Esophagus muscularis mucosa (tissue), 4 donors: ENCODE data around the gene IFNLR1. TPM values are rescaled to one million over a fixed set of nuclear protein-coding genes. Genes with fewer than 3 reads are reported as not detected.

Experiments used
- DNase-seq: peaks from one replicate; pipeline ENCODE4 v3.0.0-alpha.2; 2017; ENCODE audit errors: extremely low spot score
- H3K27ac ChIP-seq, 4 donors: fragments of 200-600 bp; sonication (generic); replicated peaks in 1 of 4; 1 replicate in 3 of 4; 2 replicates in 1 of 4; pipeline ENCODE4 v1.5.1; 2016 to 2019; ENCODE audit warnings: mild to moderate bottlenecking in 1 of 4
- H3K27me3 ChIP-seq, 4 donors: fragments of 200-600 bp; sonication (generic); one replicate each; pipeline versions ENCODE4 v1.5.1 to v1.6.0; 2016 to 2019
- H3K36me3 ChIP-seq, 4 donors: fragments of 200-600 bp; sonication (generic); one replicate each; pipeline ENCODE4 v1.5.1; 2016 to 2019
- H3K4me1 ChIP-seq, 4 donors: fragments of 200-600 bp; sonication (generic); one replicate each; pipeline ENCODE4 v1.5.1; 2016 to 2019
- H3K4me3 ChIP-seq, 4 donors: fragments of 200-600 bp; sonication (generic); 1 replicate in 2 of 4; 2 replicates in 2 of 4; pipeline ENCODE4 v1.5.1; 2016 to 2019; ENCODE audit warnings: mild to moderate bottlenecking in 4 of 4, moderate library complexity in 1 of 4
- H3K9me3 ChIP-seq, 4 donors: fragments of 200-600 bp; sonication (generic); 1 replicate in 3 of 4; 2 replicates in 1 of 4; pipeline ENCODE4 v1.5.1; 2016 to 2019
- EP300 ChIP-seq: sonication (generic); formaldehyde crosslinking; IDR thresholded peaks from one replicate; pipeline ENCODE4 v1.6.1; 2017; ENCODE audit warnings: antibody characterized with exemption
- POLR2A ChIP-seq: fragments of 450-650 bp; IDR thresholded peaks from one replicate; pipeline ENCODE4 v1.6.1; 2017; ENCODE audit warnings: antibody characterized with exemption, moderate library complexity, mild to moderate bottlenecking, low read depth
- POLR2AphosphoS5 ChIP-seq, 2 donors: sonication (generic); formaldehyde crosslinking; IDR thresholded peaks; one replicate each; pipeline ENCODE4 v1.6.1; 2017; ENCODE audit warnings: antibody characterized with exemption in 2 of 2
- WGBS: methylation state at CpG from one replicate; pipeline ENCODE4 v1.1.5; 2018; 5-methylcytosine and 5-hydroxymethylcytosine counted together
- intact Hi-C: fragments of 100-400 bp; cut with DNase I; formaldehyde crosslinking; loops from one replicate; pipeline ENCODE4 v1.15.1; 2023
- total RNA-seq, 4 donors: library from RNA; depleted of rRNA; stranded (reverse); fragments of >200 nt; gene quantifications; one replicate each; pipeline versions ENCODE4 v1.1.0 to v1.2.1, GENCODE V29; 2016
- TF ChIP-seq, protein P1 (sequence below), 3 experiments: fragments of 200-600 bp in 2 of 3; fragments of 450-650 bp in 1 of 3; sonication (generic) in 2 of 3; IDR thresholded peaks; one replicate each; pipeline ENCODE4 v1.5.1; 2017 to 2019; ENCODE audit warnings: antibody characterized with exemption in 3 of 3, mild to moderate bottlenecking in 2 of 3, moderate library complexity in 1 of 3

Gene IFNLR1
- total RNA-seq, 4 donors from 2014 or later = 0.50 to 2.0 (median 1.2) TPM

DNA sequence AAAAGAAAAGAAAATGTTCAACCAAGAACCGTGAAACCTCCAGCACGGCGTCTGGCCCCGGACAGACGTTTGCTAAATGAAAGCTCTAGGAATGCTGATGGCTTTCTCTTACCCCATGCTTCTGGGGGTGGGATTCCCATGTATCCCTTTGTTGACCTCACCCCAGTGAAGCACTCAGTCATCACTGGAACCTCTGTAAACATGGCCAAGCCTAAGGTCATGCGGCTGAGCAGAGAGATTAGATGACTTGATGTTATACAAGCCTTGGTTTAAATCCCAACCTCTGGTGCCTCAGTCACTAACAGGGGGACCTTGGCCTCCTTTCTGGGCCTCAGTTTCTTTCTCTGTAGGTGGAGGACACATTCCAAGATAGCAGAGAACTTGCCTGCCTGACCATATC is 72.3 kb downstream of the IFNLR1 start:
- 92% methylated on average over 6 of the region's 6 CpGs for WGBS
- TF ChIP-seq POLR2AphosphoS5 (IDR thresholded peaks at IDR 0.05) (no peak), POLR2A (no peak), EP300 (no peak)
- TF ChIP-seq, protein P1, sequence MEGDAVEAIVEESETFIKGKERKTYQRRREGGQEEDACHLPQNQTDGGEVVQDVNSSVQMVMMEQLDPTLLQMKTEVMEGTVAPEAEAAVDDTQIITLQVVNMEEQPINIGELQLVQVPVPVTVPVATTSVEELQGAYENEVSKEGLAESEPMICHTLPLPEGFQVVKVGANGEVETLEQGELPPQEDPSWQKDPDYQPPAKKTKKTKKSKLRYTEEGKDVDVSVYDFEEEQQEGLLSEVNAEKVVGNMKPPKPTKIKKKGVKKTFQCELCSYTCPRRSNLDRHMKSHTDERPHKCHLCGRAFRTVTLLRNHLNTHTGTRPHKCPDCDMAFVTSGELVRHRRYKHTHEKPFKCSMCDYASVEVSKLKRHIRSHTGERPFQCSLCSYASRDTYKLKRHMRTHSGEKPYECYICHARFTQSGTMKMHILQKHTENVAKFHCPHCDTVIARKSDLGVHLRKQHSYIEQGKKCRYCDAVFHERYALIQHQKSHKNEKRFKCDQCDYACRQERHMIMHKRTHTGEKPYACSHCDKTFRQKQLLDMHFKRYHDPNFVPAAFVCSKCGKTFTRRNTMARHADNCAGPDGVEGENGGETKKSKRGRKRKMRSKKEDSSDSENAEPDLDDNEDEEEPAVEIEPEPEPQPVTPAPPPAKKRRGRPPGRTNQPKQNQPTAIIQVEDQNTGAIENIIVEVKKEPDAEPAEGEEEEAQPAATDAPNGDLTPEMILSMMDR (IDR thresholded peaks at IDR 0.05) = no peak
- Histone ChIP-seq H3K36me3 (no peaks in the 10 kb centered on the region), H3K27ac (no peak overlapping the region), H3K27me3 (no peaks in the 10 kb centered on the region), H3K9me3 (no peaks in the 10 kb centered on the region), H3K4me3 (no peak overlapping the region), H3K4me1 (peaks cover 4 to 35% (median 28%) of the 10 kb centered on the region in 4 donors)
- no peak for DNase-seq
- intact Hi-C loops = no loop called here

DNA sequence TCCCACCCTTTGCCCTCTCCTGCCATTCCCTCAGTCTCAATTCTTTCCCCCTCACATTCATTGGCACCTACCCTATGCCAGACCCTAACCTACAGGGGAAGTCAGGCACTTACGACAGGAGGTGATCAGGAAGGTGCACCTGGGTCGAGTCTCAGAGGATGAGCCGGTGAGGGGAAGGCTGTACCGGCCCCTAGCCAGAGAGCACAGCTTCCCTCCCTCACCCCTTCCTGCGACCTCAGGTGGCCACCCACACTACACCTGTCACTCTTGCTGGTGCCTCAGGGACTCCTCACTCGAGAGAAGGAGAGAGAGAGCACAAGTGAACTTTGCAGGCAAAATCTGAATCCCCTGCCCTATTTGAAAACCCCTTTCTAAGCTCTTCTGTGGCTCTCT is 73.5 kb downstream of the IFNLR1 start:
- no peaks in the 10 kb centered on the region for H3K9me3 ChIP-seq
- WGBS = 86% methylated on average over 6 of the region's 6 CpGs
- no peaks in the 10 kb centered on the region for H3K36me3 ChIP-seq
- no peak overlapping the region for H3K27ac ChIP-seq
- intact Hi-C loops = no loop called here
- TF ChIP-seq POLR2AphosphoS5 (IDR thresholded peaks at IDR 0.05) (no peak), EP300 (no peak), POLR2A (no peak)
- TF ChIP-seq, protein P1 (IDR thresholded peaks at IDR 0.05) = no peak
- peaks cover 15 to 35% (median 27%) of the 10 kb centered on the region in 4 donors for H3K4me1 ChIP-seq
- no peak for DNase-seq
- H3K4me3 ChIP-seq = no peak overlapping the region
- no peaks in the 10 kb centered on the region for H3K27me3 ChIP-seq

DNA sequence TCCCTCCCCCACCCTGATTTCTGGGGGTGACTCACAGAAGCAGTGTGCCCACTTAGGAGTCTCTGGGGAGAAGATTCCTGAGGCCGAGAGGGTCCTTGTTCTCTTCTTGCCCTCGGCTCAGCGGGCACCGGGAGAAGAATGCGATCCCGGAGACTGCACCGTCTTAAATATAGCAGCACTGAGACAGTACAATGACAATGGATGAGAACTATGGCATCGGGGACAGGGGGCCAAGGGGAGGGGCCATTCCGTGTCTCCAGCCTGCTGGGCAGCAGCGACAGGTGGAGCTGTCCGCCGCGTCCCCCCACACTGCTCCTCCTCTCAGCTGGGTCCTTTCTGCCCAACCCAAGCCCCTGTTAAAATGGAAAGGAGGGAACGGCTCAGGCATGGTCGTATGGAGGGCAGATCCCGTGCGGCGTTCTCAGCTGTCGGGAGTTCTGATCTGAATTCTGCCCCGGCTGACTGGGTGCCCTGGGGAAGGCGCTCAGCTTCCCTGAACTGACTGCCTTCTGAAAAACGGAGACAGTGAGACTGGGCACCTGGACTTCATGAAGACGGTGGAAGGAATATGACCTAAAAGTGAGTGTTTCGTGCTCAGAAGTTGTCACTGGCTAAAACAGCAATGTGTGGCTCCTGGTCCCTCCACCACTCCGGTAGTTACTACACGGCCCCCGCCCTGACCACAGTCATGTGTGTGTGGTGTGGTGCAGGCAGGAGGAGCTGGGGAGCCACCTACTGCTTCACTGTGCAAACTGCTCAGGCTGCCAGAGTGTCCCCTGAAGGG is 74.9 kb downstream of the IFNLR1 start, which contains the start of gene MYOM3:
Gene MYOM3 (minus strand): TSS at position 140 of the 784 bp plus-strand sequence. CDS start 3,499 bp downstream, outside the sequence.
- Histone ChIP-seq H3K9me3 (no peaks in the 10 kb centered on the region), H3K27ac (peak within 1 kb of the TSS; percentile 38 to 63 (median 55)), H3K4me1 (peaks cover 19 to 47% (median 34%) of the 10 kb centered on the region in 4 donors), H3K36me3 (peaks cover 0 to 11% (median 0%) of the 10 kb centered on the region in 4 donors), H3K27me3 (no peaks in the 10 kb centered on the region), H3K4me3 (peak within 1 kb of the TSS; percentile 34 to 50 (median 44))
- no peak for TF ChIP-seq POLR2A
- TF ChIP-seq, protein P1 (IDR thresholded peaks at IDR 0.05) = peak; percentile 67 to 86 (median 75)
- TF ChIP-seq EP300 = no peak
- peak in 1 of 2 donors; percentile 44 for TF ChIP-seq POLR2AphosphoS5 (IDR thresholded peaks at IDR 0.05)
- no peak for DNase-seq
- 28% methylated on average over 18 of the region's 27 CpGs for WGBS
- intact Hi-C loops = no loop called here

DNA sequence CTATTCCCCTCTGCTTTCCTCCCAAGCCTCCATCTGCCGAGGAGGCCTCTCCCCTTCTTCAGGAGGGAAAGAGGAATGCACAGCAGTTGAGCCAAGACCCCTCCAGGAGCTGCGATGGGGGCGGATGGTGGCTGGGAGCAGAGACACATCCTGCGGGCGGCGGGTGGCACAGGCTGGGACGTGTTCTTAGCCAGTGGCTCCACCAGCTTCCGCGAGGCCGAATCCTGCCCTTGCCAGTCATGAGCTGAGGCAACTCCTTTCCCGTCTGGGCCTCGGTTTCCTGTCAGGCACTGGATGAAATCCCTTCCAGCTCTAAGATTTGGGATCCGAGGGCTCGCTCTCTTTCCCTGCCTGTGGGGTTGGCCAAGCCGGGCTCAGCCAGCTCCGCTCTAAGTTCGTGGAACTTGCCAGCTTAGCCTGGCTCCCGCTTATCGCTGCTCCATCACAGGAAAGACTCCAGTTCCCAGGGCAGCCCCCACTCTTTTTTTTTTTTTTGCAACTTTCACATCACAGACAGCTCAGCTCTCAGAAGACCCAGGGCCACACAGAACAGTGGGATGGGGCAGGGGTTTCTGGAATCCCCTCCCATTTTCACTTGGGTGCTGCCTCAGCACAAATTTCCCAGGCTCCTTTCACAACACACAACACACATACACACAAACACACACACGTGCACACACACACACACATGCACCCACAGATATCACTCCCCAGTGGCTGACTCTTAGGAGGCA is 75.7 kb downstream of the IFNLR1 start:
- Histone ChIP-seq H3K4me3 (peak overlapping the region in 3 of 4 donors; percentile 34 to 46 (median 43)), H3K27me3 (no peaks in the 10 kb centered on the region), H3K4me1 (peaks cover 19 to 47% (median 34%) of the 10 kb centered on the region in 4 donors), H3K9me3 (no peaks in the 10 kb centered on the region), H3K36me3 (peaks cover 0 to 17% (median 0%) of the 10 kb centered on the region in 4 donors), H3K27ac (peak overlapping the region; percentile 38 to 63 (median 55))
- WGBS = 81% methylated on average over 8 of the region's 20 CpGs
- TF ChIP-seq POLR2A (peak; percentile 26), EP300 (no peak), POLR2AphosphoS5 (IDR thresholded peaks at IDR 0.05) (no peak)
- TF ChIP-seq, protein P1 (IDR thresholded peaks at IDR 0.05) = no peak
- intact Hi-C loops = no loop called here
- no peak for DNase-seq
